Iris pigment epithelial cell (primary cell): Measurements from ENCODE around the gene PRR5.
"Not testable (repeated sequence)": the region's sequence is repeated elsewhere in the genome, so short reads cannot be mapped to it uniquely, and the experiment has no call there.

Experiments used
- DNase-seq: peaks from one replicate; pipeline ENCODE4 v3.0.0-alpha.2; 2011; ENCODE audit warnings: low read depth

PRR5 gene, protein sequence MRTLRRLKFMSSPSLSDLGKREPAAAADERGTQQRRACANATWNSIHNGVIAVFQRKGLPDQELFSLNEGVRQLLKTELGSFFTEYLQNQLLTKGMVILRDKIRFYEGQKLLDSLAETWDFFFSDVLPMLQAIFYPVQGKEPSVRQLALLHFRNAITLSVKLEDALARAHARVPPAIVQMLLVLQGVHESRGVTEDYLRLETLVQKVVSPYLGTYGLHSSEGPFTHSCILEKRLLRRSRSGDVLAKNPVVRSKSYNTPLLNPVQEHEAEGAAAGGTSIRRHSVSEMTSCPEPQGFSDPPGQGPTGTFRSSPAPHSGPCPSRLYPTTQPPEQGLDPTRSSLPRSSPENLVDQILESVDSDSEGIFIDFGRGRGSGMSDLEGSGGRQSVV

DNA sequence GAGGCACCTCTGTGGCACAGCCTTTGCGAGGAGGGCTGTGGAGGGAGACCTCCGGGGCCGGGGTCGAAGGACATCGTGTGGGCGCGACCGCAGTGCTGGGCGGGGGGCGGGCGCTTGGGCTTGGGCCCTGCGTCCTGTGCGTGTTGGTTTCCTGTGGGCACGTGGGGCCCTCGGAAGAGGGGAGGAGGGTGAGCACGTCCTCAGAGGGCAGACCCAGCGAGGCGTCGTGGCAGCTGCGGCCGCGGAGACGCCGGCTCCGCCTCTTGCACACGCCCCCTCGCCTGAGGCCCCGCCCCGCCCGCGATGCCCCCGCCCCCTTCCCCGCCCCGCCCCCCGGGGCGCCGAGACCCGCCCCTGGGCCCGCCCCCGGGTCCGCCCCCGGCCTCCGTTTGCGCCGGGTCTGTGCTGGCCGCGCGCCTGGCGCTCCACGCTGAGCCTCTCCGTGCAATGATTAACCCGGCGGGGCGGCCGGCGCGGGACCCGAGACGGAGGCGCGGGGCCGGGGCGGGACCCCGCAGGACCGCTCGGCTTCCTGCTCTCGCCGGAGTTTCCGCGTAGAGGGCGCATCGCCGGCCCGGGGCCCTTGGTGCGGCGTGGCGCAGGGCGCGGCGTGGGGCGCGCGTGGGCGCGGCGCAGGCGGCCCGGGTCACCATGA is at the start of gene PRR5:
Gene PRR5, plus strand, starts transcription at position 381 of the 655 bp plus-strand sequence. Its CDS starts 271 bp downstream, at position 652.
- DNase-seq, result peak; percentile 87

- not testable (repeated sequence) for DNase-seq
Observed at GRCh38 chr22:44652866-44653265, 49.1 kb upstream of the PRR5 start.

DNA sequence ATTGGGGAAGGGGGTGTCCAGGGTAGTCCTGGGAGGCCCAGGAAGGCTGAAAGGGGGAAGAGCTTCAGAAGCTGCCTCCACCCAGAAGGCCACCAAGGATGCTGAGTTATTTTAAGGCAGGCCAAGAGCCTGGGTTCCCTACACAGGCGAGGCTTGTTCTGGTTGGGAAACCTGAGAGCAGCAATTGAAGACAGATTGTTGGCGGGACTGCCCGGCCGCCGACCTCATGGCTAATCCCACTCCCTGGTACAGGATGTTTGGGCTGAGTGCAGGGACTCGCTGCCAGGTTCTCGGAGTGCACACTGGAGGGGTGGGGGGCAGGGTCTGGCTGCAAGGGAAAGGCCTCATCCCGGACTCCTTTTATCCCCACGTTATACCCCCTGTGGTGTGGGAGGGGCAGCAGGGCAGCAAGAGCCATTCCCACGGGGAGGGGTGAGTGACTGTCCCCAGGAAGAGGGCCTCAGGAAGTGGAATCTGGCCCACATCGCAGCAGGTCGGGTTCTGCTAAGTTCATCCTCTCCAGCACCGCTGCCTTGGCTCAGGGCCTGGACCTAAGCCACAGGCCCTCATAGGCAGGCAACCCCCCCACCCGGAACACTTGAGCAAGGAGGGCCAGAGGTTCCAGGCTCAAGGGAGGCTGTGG is 43.6 kb upstream of the PRR5 start:
- DNase-seq, result peak; percentile 87

- no peak for DNase-seq
Observed at GRCh38 chr22:44659140-44659539, 42.9 kb upstream of the PRR5 start.

- DNase-seq, result no peak
Observed at GRCh38 chr22:44660051-44660830, 41.8 kb upstream of the PRR5 start.

DNA sequence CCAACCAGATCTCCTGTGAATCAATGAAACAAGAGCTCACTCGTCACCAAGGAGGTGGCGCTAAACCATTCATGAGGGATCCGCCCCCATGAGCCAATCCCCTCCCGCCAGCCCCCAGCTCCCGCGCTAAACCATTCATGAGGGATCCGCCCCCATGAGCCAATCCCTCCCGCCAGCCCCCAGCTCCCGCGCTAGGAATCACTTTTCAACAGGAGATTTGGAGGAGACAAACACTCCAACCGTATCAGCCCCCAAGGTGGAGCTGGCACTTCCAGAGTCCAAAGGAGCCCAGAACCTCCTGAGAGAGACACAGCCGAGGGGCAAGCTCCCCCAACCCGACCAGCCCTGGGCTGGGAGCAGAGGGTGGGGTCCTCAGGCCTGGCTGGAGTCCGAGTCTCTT is 40.9 kb upstream of the PRR5 start:
- DNase-seq, result peak; percentile 51

DNA sequence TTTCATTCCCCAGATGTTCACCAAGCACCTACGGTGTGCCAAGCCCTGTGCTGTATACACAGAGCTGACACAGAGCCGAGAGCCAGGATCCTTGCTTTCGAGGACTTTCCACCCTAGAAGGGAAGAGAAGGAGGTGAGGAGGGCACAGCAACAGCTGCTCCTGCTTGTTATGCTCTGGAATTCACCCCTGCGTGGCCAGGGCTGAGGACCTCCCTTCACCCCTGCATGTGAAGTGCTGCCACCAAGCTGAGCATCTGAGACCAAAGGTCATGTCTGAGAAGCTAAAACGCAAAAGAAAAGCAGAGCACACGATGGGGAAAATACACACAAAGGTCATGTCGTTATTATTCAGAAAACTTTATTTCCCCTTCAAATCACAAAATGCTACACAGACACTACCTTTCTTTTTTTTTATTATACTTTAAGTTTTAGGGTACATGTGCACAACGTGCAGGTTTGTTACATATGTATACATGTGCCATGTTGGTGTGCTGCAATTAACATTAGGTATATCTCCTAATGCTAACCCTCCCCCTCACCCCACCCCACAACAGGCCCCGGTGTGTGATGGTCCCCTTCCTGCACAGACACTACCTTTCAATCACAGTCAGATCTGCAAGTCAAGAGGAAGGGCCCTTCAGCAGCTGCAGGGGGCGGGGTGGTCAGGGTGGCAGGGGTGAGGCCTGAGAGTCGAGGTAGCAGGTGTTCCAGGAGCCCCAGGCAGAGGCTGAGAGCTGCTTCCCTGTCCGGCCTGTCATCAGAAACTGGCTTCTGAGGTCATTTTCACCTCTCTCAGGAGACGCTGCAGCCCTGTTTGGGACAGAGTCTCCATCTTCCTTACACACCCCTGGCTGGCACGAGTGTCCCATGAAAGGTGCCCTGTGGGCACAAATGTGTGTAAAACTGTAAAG is 40.1 kb upstream of the PRR5 start:
- no peak for DNase-seq

DNA sequence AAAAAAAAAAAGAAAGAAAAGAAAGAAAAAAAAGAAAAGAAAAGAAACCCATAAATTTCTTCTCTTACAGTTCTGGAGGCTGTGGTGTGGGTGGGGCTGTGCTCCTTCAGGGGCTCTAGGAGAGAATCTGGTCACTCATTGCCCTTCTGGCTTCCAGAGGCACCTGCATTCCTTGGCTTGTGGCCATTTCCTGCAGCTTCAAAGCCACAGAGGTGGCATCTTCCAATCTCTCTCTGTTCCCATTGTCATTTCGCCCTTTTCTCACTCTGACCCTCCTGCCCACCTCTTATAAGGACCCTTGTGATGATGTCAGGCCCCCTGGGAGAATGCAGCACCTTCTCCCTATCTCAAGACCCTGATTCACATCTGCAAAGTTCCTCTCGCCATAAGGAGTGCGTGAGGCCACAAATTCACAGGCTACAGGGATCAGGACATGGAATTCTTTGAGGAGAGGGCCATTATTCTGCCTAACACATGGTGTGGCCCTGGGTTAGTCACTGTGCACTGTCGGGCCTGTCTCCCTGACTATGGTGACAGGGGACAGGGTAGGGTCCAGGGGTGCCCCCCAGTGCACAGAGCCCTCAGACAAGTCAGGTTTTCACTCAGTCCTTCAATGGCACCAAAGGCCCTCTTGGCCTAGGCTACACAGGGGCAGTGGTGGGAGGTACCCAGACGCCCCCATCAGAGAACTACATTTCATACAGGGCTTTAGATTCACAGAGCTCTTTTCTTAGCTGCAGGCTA is 38.6 kb upstream of the PRR5 start:
- no peak for DNase-seq

DNA sequence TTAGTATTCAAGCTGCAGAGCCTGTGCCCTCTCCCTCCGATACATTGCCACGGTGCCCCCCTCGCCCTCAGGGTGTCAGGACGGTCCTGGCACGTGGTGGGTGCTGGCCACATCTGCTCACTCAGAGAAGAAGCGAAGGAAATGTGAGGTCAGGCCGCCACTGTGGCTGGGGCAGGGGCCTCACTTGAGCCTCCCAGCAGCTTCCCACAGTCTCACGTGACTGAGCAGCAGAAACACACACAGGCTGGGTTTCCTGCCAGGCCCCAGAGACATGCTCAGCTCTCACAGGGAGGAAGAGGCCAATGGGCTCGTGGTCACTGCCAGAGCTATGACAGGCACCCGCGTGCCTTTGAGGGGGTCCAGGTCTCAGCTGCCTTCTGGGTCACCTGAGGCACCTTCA is 37.9 kb upstream of the PRR5 start:
- peak; percentile 72 for DNase-seq

GRCh38 chr22:44665115-44665514 is 36.9 kb upstream of the PRR5 start:
- DNase-seq, result no peak

DNA sequence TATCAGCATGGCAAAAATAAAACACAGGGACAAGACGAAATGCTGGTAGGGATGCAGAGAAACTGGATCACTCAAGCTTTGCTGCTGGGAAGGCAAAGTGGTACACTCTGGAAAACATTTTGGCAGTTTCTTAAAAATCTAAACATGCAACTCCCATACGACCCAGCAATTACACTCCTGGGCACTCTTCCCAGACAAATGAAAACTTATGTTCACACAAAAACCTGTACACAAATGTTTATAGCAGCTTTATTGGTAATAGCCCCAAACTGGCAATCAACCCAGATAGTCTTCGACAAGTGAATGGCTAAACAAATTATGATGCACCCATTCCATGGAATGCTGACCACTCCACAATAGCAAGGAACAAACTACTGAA is 35.8 kb upstream of the PRR5 start:
- no peak for DNase-seq

DNA sequence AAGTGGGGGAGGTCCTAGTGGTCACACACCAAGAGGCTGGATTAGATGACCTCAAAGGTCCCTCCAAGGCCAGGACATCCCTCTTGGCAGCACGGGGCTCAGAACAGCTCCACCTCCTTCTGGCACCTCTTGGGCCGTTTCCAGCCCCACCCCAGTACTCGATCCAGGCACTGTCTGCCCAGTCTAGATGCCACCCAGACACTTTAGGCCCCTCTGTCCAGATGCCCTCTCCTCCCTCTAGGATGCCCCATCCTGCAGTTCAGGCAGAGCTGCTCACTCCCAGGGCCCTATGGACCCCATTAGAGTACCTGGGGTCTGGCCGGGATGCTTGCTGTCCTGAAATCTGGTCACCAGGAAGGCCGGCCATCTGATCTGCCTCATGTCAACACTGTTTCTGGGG is 34.7 kb upstream of the PRR5 start:
- no peak for DNase-seq

DNA sequence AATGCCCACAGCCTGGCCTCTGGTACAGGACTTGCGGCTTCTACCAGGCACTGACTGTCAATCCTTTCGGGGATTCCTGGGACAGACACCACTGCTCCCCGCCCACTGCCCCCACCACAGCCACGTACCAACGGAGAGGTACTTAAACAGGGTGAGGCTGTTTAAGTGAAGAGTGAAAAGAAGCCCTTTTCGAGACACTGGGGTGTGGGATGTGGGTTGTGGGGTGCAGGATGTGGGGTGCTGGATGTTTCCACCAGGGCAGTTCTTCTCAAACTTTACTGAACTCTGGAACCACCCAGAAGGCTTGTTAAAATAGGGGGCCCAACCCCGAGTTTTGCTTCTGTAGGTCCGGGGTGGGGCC is 34.2 kb upstream of the PRR5 start:
- DNase-seq, result no peak

GRCh38 chr22:44668190-44668885 is 33.7 kb upstream of the PRR5 start:
- DNase-seq, result no peak

DNA sequence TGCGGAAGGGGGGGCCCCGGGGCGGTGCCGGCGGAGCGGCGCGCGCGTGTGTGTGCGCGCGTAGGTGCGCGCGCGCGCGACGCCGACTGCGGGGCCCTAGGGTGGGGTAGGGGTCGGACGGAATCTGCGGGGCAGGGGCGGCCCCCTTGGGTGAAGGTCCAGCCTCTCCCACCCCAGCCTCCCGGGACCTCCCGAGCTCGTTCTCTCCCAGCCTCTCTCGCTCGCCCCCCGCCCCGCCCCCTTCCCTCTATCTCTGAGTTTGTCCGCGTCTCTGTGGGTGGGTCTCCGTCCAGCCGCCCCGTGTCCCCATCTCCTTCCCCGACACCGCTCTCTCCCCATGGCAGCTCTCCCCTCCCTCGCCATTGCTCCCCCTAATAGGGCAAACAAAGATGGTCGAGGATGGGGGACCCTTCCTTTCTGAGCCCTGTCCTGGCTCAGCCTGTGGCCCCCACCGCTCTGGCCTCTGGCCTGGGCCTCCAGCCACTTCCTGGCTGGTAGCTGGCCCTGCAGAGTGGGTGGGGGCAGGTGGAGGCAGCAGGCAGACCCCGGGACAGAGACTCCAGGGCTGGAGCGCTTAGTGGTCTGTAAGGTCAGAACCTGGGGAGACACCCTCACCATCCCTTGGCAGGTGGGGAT is 33.0 kb upstream of the PRR5 start:
- no peak for DNase-seq

GRCh38 chr22:44669561-44669976 is 32.4 kb upstream of the PRR5 start:
- peak; percentile 48 for DNase-seq

GRCh38 chr22:44670220-44670988 is 31.6 kb upstream of the PRR5 start:
- DNase-seq, result no peak

- peak; percentile 88 for DNase-seq
Observed at GRCh38 chr22:44671742-44672141, 30.3 kb upstream of the PRR5 start.

DNA sequence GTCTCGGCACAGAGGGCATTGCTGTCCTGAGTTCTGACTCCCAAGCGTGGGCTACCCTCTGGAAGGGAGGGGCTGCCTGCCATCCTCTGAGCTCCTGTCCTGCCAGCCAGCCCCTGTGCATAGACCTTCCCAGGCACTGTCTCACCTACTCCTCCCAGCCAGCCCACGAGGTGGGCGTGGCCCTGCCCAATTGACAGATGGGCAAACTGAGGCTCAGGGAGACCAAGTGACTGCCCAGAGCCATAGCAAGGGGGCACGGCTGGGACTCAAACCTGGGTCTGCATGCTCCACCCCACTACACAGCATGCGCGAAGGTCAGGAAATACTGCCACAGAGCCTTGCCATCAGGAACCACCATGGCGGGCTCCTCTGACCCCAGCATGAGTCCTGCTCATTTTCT is 29.4 kb upstream of the PRR5 start:
- DNase-seq, result no peak
